ENCODE measurements around the gene DGKB.

Gene DGKB

DNA sequence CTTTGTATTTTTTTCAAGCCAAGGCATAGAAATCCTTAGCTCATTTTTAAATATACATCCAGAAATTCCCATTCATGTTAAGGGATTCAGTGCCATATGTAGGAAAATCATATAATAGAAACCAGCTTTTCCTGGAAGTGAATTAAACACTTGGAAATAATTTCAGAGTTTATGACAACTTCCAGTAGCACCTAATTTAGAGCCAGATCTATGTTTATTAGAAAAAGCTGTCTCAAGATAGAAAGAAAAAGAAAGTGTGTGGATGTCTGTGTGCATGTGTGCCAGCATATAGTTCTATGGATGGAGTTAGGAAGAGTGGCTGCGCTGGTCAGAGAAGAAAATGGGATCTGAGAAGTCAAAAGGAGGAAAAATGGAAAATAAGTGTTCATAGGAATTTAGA lies 225.7 kb downstream of the DGKB start:
- H3K27me3 ChIP-seq (replicated peaks; ENCODE audit: insufficient read depth, low read length), result no peaks in the 10 kb centered on the region
- no peak overlapping the region for H3K27ac ChIP-seq (ENCODE audit: low read length)
- no peaks in the 10 kb centered on the region for H3K9me2 ChIP-seq (replicated peaks; ENCODE audit: insufficient read depth, low read length)
- no peak overlapping the region for H3K4me3 ChIP-seq (ENCODE audit: low read length)
- no peaks in the 10 kb centered on the region for H4K20me1 ChIP-seq (ENCODE audit: insufficient read depth, low read length)
- no peaks in the 10 kb centered on the region for H3K9me3 ChIP-seq (replicated peaks; ENCODE audit: insufficient read depth, low read length)
- no peaks in the 10 kb centered on the region for H3K36me3 ChIP-seq (replicated peaks; ENCODE audit: insufficient read depth, low read length)
- no peak overlapping the region for H2AFZ ChIP-seq (ENCODE audit: low read length)
- no peaks in the 10 kb centered on the region for H3F3A ChIP-seq (ENCODE audit: insufficient read depth, low read length)
- H3K4me2 ChIP-seq (ENCODE audit: low read depth, low read length), result no peak overlapping the region
- TF ChIP-seq, protein P1, sequence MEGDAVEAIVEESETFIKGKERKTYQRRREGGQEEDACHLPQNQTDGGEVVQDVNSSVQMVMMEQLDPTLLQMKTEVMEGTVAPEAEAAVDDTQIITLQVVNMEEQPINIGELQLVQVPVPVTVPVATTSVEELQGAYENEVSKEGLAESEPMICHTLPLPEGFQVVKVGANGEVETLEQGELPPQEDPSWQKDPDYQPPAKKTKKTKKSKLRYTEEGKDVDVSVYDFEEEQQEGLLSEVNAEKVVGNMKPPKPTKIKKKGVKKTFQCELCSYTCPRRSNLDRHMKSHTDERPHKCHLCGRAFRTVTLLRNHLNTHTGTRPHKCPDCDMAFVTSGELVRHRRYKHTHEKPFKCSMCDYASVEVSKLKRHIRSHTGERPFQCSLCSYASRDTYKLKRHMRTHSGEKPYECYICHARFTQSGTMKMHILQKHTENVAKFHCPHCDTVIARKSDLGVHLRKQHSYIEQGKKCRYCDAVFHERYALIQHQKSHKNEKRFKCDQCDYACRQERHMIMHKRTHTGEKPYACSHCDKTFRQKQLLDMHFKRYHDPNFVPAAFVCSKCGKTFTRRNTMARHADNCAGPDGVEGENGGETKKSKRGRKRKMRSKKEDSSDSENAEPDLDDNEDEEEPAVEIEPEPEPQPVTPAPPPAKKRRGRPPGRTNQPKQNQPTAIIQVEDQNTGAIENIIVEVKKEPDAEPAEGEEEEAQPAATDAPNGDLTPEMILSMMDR (IDR thresholded peaks at IDR 0.05; ENCODE audit: low read length), result no peak
- TF ChIP-seq EZH2phosphoT487 (IDR thresholded peaks at IDR 0.05; ENCODE audit: low read length), result no peak
- 0 out of 2 replicates have a peak, but pooled peaks cover under 1% of the 10 kb centered on the region for H3K4me1 ChIP-seq (ENCODE audit: low read length)
- no peaks in the 10 kb centered on the region for H3K79me2 ChIP-seq (ENCODE audit: low read length)
- DNase-seq, result no peak
- no peak overlapping the region for H3K9ac ChIP-seq (ENCODE audit: low read length)

- Histone ChIP-seq H3K79me2 (ENCODE audit: low read length) (no peaks in the 10 kb centered on the region), H3K9me3 (replicated peaks; ENCODE audit: insufficient read depth, low read length) (no peaks in the 10 kb centered on the region), H3K4me2 (ENCODE audit: low read depth, low read length) (no peak overlapping the region), H3K36me3 (replicated peaks; ENCODE audit: insufficient read depth, low read length) (no peaks in the 10 kb centered on the region), H3K27me3 (replicated peaks; ENCODE audit: insufficient read depth, low read length) (no peaks in the 10 kb centered on the region), H2AFZ (ENCODE audit: low read length) (no peak overlapping the region), H4K20me1 (ENCODE audit: insufficient read depth, low read length) (no peaks in the 10 kb centered on the region), H3K9me2 (replicated peaks; ENCODE audit: insufficient read depth, low read length) (no peaks in the 10 kb centered on the region), H3K4me3 (ENCODE audit: low read length) (no peak overlapping the region), H3K27ac (ENCODE audit: low read length) (no peak overlapping the region), H3K9ac (ENCODE audit: low read length) (no peak overlapping the region), H3F3A (ENCODE audit: insufficient read depth, low read length) (no peaks in the 10 kb centered on the region), H3K4me1 (ENCODE audit: low read length) (no peaks in the 10 kb centered on the region)
- no peak for TF ChIP-seq EZH2 (optimal IDR thresholded peaks at IDR 0.05; ENCODE audit: low read depth, low read length)
- TF ChIP-seq, protein P1 (IDR thresholded peaks at IDR 0.05; ENCODE audit: low read length), result no peak
- no peak for TF ChIP-seq EZH2phosphoT487 (IDR thresholded peaks at IDR 0.05; ENCODE audit: low read length)
- no peak for DNase-seq
These were observed 229.3 kb downstream of the DGKB start for GRCh38 chr7:14673202-14673601.

- no peak for TF ChIP-seq EZH2phosphoT487 (IDR thresholded peaks at IDR 0.05; ENCODE audit: low read length)
- TF ChIP-seq, protein P1 (IDR thresholded peaks at IDR 0.05; ENCODE audit: low read length), result no peak
- TF ChIP-seq EZH2 (optimal IDR thresholded peaks at IDR 0.05; ENCODE audit: low read depth, low read length), result no peak
These were observed 235.6 kb downstream of the DGKB start for GRCh38 chr7:14666913-14667312.

More at GRCh38 chr7:14666913-14667312, 235.6 kb downstream of the DGKB start:
- no peak overlapping the region for H3K4me3 ChIP-seq (ENCODE audit: low read length)
- no peaks in the 10 kb centered on the region for H3K9me3 ChIP-seq (replicated peaks; ENCODE audit: insufficient read depth, low read length)
- H3K79me2 ChIP-seq (ENCODE audit: low read length), result no peaks in the 10 kb centered on the region
- no peak overlapping the region for H3K4me2 ChIP-seq (ENCODE audit: low read depth, low read length)
- H3K9ac ChIP-seq (ENCODE audit: low read length), result no peak overlapping the region
- H3K4me1 ChIP-seq (ENCODE audit: low read length), result 0 out of 2 replicates have a peak, but pooled peaks cover 6% of the 10 kb centered on the region
- no peaks in the 10 kb centered on the region for H4K20me1 ChIP-seq (ENCODE audit: insufficient read depth, low read length)
- H3F3A ChIP-seq (ENCODE audit: insufficient read depth, low read length), result no peaks in the 10 kb centered on the region
- DNase-seq, result no peak
- H3K36me3 ChIP-seq (replicated peaks; ENCODE audit: insufficient read depth, low read length), result no peaks in the 10 kb centered on the region
- H3K27ac ChIP-seq (ENCODE audit: low read length), result no peak overlapping the region
- no peaks in the 10 kb centered on the region for H3K9me2 ChIP-seq (replicated peaks; ENCODE audit: insufficient read depth, low read length)
- no peak overlapping the region for H2AFZ ChIP-seq (ENCODE audit: low read length)
- H3K27me3 ChIP-seq (replicated peaks; ENCODE audit: insufficient read depth, low read length), result no peaks in the 10 kb centered on the region

Measured in MM.1S (cell line).